GM19324 (cell line): Measurements from ENCODE around the gene ADARB2.

Experiments used
- ATAC-seq: cut with Tn5 transposase; IDR thresholded peaks from one replicate; pipeline ENCODE4 v1.9.1; 2021; ENCODE audit warnings: mild to moderate bottlenecking, moderate library complexity; ENCODE audit not compliant: unreplicated experiment, low FRiP score

Gene ADARB2

DNA sequence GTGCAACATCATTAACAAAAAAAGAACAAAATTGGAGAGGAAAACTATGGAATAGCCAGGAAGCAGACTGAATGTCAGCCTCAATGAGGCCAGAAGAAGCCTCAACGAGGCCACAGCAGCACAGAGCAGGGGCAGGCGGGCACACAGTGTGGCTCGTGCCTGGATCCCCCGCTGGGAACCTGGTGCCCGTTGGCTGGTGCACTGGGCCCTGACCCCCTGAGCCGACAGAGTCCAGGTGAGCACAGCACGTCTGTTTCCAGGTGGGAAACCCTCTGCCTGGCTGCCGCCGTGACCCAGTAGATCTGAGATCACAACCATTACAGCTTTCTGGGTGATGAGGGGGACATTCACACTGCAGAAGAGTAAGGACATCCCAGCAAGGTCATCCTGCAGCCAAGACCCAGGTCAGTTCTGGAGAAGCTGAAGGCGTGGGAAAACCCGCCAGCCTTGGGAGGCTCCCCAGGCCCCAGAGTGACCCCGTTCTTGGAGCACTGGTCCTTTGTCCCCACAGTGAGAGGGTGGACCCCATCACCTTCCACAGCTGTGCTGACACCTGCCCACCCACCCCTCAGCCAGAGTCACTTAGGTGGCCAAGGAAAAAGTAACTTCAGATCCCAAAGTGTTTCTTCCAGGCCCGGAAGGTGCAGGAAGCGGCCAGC, 222.1 kb downstream of the ADARB2 start:
- no peak for ATAC-seq

- ATAC-seq = no peak
These were observed 222.6 kb downstream of the ADARB2 start for GRCh38 chr10:1514681-1515080.

DNA sequence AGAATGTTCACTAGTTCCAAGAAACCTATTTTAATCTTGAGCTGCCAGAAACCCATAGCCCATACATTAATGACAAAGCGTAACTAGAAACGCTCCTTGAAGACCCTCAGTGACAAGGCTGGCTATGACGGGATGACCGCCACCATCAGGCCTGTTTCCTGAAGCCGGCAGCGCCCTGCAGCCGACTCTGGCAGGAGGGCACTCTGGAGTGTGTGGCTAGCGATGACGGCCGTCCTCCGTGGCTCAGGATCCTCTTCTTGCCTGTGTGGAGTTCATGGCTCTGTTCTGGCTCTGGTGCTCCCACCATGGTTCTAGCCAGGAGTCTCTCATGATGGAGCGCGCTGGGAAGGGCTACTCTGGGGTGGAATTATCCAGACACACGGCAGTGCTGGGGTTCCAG, 224.1 kb downstream of the ADARB2 start:
- ATAC-seq = no peak

GRCh38 chr10:1509011-1509530, 228.3 kb downstream of the ADARB2 start:
- ATAC-seq = no peak

DNA sequence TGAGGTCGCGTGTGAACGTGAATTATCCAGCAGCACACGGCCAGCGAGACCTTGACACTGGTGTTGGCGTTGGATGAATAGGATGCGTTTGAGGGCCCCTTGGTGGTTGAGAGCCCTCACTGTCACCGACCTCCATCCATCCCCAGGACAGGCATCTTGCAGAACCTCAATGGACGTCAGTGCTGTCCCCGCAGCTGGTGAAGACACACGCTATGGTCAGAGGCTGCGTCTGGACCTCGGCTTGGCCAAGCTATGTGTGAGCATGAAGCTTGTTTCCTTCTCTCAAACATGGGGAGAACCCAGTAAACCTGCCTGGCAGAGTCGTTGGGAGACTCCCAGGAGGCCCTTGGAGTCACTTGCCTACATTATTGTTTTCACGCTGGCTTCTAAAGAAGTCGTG, 229.2 kb downstream of the ADARB2 start:
- ATAC-seq = no peak

DNA sequence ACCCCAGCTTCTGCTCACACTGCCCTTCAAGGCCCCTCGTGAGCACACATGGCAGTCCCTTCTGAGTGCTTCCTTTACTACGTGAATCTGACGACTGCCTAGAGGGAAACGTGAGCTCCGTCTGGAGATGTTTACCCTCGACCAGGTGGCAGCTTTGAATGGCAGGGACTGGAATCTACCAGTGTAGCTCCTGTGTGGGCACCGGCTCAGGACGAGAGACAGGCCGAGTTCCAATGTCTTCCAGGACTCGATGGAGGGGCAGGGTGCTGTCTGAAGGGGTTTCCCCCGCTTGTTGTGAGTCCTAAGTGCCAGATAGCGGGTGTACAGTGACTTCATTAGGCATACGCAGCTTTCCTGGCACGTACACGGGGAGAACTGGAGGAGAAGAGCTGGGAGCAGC, 229.9 kb downstream of the ADARB2 start:
- ATAC-seq = no peak

GRCh38 chr10:1504940-1505339, 232.4 kb downstream of the ADARB2 start:
- no peak for ATAC-seq

DNA sequence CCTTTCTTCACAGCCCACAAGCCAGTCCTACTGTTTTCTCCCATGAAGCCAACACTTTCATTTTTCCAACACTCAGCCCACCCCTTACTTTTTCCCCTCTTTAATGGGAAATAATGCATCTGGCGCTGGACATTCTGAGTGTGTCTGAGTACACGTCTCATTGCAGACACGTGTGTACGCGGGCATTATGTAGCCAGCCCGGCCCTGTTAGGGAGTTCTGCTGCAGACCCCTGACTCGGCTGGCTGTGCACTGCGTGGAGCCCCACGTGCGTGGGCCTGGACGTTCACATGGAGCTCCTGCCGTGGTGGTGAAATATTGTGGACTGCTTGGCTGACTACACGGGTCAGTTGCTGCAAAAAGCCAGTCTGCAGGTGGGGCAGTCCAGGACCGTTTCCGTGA, 233.0 kb downstream of the ADARB2 start:
- ATAC-seq = no peak

GRCh38 chr10:1502451-1502850, 234.9 kb downstream of the ADARB2 start:
- no peak for ATAC-seq

DNA sequence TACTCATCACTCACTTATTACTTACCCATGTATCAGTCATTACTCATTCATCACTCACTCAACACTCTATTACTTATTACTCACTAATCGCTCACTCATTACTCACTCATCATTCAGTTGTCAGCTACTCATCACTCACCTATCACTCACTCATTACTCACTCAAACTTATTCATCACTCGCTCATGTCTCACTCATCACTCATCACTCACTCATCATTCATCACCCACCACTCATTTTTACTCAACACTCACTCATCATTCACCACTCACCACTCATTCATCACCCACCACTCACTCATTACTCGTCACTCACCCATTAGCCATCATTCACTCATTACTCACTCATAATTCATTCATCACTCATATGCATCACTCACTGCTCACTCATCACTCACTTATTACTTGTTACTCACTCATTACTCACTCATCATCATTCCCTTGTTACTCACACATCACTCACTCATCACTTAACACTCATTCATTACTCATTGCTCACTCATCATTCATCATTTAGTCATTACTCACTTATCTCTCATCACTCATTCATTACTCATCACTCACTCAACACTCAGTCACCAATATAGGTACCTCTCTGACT, 237.9 kb downstream of the ADARB2 start:
- ATAC-seq = no peak

- ATAC-seq = no peak
These were observed 238.5 kb downstream of the ADARB2 start for GRCh38 chr10:1498746-1499358.

GRCh38 chr10:1495915-1496517, 241.3 kb downstream of the ADARB2 start:
- no peak for ATAC-seq

DNA sequence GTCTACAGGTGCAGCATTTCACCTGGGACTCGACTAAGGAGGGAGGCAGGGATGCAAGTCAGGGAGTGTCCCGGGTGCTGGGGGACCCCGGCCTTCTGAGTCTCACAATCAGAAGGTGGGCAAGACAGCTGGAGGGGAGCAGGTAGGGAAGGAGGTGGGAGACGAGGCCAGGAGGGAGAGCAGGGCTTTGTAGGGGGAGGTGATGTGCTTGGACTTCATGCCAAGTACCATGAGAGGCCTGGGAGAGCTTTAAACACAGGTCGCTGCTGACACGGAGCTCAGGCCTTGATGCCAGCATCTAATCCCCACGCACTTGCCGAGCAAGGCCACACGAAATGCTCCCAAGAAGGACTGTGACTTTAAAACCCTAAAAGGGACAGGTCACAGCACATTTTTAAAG, 244.7 kb downstream of the ADARB2 start:
- no peak for ATAC-seq

DNA sequence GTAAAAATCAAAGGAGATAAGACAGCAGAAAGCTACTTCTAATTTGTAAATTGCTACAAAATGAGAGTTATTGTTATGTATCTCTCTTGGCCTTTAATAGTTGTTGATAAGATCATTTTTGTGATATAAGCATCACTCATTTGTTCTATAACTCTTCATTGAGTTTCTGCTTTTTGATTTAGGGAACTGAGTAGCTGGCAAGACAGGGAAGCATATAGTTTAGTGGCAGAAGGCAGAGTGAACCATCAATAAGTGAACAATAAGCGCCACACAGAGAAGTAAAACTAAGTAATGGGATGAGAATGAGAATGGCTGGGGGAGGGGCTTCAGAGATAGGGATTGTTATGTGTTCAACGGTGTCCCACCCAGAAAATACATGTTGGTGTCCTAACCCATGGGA, 245.4 kb downstream of the ADARB2 start:
- ATAC-seq = no peak

- no peak for ATAC-seq
These were observed 247.5 kb downstream of the ADARB2 start for GRCh38 chr10:1489801-1490200.

GRCh38 chr10:1488970-1489548, 248.3 kb downstream of the ADARB2 start:
- ATAC-seq = peak; percentile 94

- ATAC-seq = no peak
These were observed 250.3 kb downstream of the ADARB2 start for GRCh38 chr10:1486841-1487687.

- ATAC-seq = no peak
These were observed 252.0 kb downstream of the ADARB2 start for GRCh38 chr10:1485357-1485756.

GRCh38 chr10:1483826-1484225, 253.5 kb downstream of the ADARB2 start:
- no peak for ATAC-seq

- no peak for ATAC-seq
These were observed 254.1 kb downstream of the ADARB2 start for GRCh38 chr10:1483246-1483645.
